Stimulated activated CD4-positive, alpha-beta T cell treated with anti-CD3 and anti-CD28 coated beads, Interleukin-2, amount 100 ng/mL, for 48 hours (primary cell): ENCODE measurements around the gene GFRA3.
A peak's percentile ranks its signal among the peaks of the same experiment; 100 is the strongest.
"Not testable (repeated sequence)": the region's sequence is repeated elsewhere in the genome, so short reads cannot be mapped to it uniquely, and the experiment has no call there.

Experiments
- DNase-seq, 2 donors: peaks; one replicate each; pipeline ENCODE4 v3.0.0-alpha.2; 2020

Gene GFRA3, protein sequence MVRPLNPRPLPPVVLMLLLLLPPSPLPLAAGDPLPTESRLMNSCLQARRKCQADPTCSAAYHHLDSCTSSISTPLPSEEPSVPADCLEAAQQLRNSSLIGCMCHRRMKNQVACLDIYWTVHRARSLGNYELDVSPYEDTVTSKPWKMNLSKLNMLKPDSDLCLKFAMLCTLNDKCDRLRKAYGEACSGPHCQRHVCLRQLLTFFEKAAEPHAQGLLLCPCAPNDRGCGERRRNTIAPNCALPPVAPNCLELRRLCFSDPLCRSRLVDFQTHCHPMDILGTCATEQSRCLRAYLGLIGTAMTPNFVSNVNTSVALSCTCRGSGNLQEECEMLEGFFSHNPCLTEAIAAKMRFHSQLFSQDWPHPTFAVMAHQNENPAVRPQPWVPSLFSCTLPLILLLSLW

DNA sequence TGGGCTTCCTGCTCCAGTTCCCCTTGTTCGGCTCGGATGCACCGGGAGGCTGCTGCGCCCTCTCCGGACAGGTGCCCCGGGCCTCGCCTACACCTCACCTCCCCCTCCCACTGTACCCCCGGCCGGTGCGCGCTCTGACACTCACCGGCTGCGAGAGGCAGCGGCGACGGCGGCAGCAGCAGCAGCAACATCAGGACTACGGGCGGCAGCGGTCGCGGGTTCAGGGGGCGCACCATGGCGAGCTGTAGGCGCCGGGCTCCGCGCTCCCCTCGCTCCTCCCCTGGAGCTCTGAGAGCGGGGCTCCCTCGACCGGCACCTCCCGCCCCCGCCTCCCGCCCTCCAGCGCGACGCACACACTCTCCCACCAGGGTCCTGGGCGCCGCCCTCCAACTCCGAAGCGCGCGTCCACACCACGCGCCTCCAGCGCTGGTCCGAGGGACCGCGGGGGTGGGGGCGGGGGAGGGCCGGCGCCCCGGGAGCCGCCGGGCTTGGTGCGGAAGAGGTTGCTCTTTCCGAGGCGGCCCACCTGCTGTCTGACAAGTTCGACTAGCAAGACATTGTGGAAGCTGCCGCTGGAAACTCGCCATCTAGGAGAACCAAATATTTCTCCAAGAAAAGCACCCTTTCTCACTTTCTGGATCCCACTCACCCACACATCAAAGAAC, at the start of gene GFRA3:
GFRA3 (minus strand) TSS at position 433 of the 665 bp plus-strand sequence; CDS start at position 236, 197 bp downstream.
- DNase-seq: peak in 1 of 2 donors; percentile 3

DNA sequence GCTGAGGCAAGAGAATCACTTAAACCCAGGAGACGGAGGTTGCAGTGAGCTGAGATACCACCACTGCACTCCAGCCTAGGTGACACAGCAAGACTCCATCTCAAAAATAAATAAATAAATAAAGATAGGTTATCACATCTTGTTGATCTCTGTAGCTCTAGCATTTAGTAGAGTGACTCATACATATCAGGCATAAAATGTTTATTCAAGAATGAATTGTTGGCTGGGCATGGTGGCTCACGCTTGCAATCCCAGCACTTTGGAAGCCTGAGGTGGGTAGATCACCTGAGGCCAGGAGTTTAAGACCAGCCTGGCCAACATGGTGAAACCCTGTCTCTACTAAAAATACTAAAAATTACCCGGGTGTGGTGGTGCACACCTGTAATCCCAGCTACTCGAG, 43.8 kb upstream of the GFRA3 start:
- not testable (repeated sequence) for DNase-seq

DNA sequence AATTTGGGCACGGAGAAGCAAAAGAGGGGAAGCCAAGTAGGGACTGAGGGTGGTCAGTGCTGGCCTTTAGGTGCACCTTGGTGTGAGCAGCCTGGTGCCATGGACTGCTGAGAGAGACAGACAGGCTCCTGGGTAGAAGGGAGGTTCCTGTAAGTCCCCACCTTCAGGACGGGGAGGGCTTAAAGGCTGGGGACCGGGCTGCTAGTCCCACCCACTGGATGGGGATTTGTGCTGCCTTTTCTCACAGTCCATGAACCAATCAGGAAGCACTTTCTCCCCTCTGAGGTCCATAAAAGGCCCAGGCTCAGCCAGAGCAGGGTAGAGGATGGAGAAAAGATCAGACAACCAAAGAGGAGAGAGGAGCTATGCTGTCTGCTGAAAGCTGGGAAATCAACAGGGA, 41.9 kb upstream of the GFRA3 start:
- DNase-seq: no peak

DNA sequence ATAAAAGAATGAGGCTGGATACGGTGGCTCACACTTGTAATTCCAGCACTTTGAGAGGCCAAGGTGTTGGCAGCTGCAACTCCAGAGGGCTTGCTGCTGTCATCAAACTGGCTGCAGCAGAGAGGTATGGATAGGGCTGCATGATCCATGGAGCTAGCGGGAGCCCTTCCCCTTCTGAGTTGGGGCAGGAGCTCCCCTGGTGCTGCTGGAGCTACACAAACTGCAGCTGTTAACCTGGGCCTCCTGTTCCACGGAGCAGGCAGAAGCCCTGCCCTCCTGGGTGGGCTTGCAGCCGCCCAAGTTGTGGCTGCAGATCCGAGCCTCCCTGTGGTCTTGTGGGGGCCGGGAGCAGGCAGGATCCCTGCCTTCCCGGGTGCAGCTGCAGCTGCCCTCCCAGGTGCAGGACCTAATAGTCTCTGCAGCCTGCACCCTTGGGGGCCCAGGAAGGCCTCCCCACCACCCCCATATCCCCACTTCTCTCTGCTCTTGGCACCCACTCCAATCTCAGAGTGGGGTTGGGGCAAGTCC, 41.4 kb upstream of the GFRA3 start:
- DNase-seq: no peak

DNA sequence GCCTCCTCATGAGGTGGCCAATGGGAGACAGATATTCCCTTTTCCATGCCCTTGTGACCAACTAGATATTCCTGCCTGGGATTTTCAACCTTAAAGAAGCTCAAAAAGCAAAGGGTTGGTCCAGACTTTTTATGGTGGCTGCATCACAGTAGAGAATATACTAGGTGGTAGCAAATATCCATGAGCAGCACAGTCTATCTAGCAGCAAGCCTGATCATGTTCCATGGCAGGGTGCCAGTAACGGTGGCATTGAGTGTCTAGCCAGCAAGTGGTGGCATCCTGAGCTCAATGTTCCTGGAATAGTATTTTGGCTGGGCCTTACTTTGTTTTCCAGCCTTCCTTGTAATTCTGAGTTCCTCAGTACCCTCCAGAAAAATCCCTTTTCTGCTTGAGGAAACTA, 31.4 kb upstream of the GFRA3 start:
- no peak for DNase-seq

DNA sequence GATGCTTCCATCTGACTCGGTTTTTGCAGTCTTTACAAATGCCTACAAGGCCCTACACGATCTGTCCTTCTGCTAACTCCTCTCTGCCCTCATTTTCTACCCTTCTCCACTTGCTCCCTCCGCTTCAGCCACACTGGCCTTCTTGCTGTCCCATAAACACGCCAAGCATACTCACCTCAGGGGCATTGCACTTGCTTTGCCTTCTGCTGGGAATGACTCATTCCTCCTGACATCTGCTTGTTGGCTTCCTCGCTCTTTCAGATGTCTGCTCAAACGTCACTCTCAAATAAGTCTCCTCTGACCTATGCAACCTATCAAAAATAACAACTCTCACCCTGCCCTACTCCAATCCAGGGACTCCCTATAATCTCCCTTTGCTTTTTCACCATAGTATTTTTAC, 29.0 kb upstream of the GFRA3 start:
- DNase-seq: no peak

DNA sequence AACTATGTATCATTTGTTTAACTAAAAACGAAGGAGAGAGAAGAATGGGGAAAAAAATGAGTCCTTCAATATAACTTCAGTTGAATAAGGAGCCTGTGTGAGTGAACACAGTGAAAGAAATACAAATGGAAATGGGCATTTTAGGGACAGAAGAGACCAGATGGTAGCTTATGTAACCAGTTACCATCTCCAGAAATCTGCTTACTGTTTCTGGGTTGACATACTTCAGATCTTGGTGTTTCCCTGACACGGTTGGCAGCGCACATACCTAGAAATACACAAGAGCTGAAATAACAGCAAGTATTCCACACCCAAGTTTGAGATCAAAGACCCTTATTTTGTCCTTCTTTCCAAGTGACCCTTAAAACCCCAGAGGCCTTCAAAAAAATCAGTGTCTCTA, 14.9 kb upstream of the GFRA3 start:
- no peak for DNase-seq

DNA sequence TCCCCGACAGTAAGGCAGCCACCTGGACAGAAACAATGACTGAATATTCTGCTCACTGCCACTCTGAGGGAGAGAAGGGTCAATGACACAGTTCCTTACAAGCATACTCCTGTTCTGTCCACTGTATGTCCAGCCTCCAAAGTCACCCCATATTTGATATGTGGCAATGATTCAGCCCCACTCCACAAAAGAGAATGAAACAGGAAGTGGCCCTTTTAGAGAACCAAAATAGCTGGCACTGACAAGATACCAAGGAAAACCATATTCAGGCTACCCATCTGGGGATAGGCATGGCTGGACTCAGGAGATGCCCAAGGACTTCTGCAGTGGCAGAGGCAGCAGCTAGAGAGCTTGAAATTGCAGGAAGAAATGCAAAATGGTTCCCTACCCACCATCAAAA, 12.8 kb upstream of the GFRA3 start:
- DNase-seq: no peak

DNA sequence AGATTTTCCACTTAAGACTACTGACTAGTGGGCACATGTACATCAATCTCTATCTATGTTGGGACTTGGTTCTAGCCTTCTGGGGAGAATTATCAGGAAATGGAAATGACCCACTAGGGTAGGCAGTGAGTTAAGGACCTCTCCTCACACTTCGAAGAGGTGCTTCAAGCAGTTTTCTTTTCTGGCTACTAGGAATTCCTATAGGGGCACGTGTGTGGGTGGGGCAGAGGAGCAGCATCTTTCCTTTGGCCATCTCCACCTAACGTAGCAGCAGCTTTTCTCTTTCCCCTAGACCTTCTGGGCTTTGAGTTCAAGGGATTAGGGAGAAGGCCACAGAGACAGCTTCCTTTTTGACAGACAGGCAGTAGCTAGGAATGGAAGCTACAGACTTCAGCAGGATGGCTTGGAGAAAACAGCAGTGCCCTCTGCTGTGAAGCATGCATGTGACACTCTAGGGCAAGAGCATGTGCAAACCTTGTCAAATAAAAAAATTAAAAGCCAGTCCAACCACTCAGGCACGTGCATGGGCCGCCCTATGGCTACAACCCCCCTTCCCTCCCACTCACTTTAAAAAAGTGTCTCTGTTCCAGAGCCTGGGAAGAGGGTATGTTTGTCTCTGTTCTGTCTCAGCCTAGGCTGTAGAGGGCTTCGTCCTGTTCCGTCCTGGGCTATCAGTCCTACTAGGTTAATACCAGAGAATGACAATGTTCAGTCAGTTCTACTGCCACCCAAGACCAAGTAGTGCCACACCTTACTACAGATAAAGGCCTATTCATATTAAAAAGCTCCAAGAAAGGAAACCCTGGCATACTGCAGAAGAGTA, 8.7 kb upstream of the GFRA3 start:
- no peak for DNase-seq

DNA sequence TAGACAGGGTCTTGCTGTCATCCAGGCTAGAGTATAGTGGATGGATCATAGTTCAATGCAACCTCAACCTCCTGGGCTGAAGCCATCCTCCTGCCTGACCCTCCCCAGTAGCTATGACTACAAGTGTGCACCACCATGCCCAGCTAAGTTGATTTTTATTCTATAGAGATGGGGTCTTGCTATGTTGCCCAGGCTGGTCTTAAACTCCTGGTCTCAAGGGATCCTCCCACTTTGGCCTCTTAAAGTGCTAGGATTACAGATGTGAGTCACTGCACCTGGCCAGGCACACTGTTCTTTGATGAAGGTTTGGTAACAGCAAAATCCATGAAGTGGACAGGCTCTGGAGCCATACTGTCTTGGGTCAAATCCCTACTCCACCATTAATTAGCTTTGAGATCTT, 6.5 kb upstream of the GFRA3 start:
- DNase-seq: no peak

DNA sequence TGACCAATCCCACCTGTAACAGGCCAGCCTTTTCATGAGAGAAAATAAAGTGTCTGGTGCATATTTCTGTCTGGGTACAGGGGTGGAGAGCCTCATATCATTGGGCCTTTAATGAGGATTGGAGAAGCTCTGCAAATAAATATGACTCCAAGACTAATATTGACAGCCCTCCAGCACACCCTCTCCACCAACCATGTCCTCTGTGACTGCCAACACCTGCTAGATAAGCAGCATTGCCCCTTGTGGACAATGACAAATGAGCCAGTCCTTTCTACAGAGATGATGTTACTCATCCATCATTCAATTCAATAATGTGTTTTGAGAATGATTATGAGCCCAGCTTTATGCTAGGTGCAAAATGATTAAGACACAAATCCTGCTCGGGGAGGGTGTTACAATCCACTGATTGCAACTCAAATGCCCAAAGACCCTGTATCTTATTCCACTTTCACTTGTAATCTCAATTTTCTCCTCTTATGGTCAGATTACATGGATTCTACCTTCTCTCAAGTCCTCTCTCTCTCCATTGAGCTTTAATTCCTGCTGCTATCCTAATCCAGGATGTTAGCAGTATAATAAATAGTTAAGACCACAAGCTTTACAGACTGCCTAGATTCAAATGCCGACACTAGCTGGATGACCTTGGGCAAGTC, 2.1 kb upstream of the GFRA3 start:
- DNase-seq: no peak

DNA sequence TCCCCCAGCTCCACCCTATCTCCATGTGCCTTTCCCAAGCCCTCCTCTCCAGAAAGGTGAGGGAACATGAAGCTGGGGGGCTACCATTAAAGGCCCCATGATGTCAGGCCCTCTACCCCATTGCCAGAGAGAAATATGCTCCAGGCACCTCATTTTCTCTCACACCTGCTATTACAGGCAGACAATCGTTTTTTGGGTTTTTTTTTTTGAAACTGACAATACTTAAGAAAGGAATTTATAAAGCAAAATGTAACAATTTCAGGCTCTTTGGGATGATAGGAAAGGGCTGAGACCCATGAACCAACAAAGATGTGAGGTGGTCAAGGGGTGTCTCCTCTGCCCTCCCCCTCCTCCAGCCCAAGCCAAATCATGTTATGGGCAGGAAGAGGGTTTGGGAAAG, 1.5 kb upstream of the GFRA3 start:
- no peak for DNase-seq

DNA sequence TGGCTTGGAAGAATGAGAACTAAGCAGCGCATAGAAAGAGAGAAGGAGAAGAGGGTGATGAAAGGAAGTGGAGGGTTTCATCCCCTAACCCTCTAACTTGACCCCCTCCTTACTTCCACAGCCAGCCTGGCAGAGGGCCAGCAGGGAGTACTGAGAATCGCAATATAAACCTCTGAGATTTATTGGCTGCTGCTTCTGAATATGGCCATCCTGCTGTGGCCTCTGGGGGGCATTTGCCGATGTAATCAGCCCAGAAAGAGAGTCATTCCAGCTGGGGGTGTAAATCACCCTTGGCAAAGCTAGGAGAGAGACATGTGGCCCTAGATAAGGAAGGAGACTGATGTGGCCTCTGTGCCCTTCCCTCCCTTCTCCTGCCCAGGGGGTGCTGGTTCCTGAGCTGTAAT, 960 bp upstream of the GFRA3 start:
- DNase-seq: no peak

DNA sequence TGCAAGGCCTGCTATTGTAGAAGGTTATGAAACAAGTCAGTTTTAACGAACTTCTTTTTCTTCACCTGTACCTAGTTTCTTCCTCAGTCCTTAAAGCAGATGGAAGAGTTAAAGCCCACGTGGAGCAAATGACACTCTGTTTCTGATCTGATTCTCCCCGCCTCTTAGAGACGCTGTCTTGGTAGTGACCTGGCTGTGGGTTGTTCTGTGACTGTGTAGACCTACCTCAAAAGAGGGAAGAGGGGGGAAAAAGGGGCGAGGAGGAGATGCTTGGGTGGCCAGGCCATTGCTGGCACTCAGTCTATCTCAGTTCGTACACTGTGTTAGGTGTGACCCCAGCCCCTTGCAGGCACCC, 610 bp downstream of the GFRA3 start:
- DNase-seq: no peak

DNA sequence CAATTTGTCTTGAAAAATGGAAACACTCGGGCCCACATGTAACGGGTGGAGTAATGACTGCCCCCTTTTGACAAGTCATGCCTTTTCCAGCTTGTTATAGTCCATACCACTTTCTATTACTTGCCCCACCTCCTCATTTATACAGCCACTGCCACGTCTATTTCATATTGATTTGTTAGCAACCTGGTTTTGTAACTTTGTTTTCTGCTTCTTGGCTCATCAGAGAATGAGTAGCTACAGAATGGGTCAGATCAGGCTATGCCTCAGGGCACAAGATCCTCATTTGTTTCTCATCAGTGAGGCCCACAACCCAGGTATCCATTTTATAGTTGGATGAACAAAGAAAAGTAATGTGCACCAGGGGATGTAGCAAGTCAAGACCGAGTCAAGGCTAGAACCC, 1.7 kb downstream of the GFRA3 start:
- no peak for DNase-seq

DNA sequence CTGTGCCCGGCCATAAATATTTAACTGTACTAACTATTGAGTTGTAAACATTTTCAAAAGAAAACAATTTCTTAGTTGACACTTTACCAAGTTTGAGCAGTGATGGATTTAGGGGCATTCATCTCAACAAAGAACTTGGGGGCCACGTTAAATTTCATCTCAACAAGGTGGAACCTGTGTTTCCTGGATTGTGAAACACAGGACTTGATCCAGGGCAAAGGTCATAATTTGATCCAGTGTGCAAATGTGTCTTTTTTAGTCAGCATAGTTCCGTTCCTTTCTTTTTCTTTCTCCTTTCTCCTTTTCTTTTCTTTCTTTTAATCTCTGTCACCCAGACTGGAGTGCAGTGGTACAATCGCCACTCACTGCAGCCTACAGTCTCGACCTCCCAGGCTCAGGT, 3.1 kb downstream of the GFRA3 start:
- no peak for DNase-seq

DNA sequence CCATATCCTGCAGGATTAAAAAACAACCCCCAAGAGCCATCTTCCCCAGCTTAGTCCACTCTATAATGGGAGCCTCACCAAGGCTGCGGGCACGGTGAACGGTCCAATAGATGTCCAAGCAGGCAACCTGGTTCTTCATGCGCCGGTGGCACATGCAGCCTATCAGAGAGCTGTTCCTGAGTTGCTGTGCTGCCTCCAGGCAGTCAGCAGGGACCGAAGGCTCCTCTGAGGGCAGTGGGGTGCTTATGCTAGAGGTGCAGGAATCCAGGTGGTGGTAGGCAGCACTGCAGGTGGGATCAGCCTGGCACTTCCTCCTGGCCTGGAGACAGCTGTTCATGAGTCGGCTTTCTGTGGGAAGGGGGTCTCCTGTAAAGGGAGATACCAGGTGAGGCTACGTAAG, 10.2 kb downstream of the GFRA3 start:
- DNase-seq: no peak

DNA sequence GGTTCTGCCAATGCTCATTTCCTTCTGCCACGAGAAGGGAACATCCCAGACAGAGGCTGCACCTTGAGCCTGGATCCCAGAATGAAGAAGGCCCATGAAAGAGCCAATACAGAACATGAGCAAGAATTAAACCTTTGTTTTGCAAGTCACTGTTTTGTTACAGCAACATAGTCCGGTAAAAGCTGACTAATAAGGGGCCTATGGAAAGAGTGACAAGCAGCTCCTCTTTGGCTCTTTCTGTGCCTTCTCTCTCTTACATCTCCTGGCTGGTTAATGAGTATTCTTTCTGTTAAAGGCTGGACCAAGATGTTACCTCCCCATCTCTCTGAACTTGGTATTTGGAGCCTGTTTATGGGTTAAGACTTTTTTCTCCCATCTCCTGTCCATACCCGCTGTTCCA, 10.8 kb downstream of the GFRA3 start:
- DNase-seq: no peak

DNA sequence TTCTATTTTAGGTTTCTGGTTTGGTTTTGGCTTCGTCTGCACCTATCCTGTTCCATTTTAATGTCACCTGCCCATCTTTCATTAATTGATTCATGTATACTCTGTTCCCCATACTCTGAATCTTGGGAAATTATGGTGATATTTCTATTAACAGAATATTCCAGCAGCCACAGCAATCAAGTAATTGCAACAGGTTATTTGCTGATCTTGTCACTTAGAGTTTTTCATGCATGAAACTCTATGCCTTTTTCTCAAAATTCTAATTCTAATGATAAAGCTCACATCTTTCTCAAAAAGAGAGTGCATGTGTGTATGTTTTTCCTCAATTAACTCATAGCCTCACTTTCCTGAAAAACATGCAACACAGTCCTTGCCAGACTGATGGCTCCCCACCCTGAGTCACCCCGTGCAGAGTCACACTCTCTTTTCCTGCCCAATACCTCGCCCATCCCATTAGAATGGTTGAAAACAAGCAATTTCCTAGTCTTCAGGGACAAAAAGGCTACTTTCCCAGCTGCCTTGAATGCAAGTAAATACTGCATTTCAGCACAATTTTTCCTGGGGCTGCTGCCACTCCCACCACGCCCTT, 15.6 kb downstream of the GFRA3 start:
- DNase-seq: no peak

DNA sequence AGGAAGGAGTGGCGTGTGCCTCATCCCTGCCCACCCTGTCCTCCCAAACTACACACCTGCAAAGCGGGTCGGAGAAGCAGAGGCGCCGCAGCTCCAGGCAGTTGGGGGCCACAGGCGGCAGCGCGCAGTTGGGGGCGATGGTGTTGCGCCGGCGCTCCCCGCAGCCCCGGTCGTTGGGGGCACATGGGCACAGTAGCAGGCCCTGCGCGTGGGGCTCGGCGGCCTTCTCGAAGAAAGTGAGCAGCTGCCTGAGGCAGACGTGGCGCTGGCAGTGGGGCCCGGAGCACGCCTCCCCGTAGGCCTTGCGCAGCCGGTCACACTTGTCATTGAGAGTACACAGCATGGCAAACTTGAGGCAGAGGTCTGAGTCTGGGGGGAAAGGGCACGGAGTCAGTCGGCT, 16.8 kb downstream of the GFRA3 start:
- DNase-seq: no peak

DNA sequence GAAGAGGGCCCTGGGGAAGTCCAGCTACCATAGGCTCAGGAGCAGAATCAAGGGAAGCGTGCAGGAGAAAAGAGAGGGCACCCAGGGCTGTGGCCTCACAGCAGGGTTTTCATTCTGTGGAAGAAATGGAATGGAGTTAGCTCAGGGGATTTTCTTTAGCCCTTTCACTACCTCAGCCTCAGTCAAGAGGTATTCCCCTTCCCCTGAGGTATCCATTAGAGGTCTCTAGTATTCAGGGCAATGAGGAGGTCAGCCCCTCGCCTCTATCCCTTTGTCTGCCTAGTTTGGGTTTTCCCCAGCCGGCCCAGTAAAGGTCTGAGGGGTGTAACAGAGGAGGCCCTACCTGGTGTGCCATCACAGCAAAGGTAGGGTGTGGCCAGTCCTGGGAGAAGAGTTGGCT, 21.5 kb downstream of the GFRA3 start:
- no peak for DNase-seq

DNA sequence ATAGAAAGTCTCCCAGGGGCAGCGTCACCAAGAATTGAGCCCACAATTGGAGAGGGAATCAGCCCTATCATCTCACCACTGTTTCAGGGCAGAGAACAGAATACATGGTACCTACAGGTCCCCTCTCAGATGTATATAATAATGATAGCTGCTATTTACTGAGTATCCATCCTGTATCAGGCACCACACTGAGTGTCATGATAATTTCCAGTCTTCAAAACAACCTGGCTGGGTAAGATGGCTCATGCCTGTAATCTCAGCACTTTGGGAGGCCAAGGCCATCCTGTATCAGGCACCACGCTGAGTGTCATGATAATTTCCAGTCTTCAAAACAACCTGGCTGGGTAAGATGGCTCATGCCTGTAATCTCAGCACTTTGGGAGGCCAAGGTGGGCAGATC, 26.6 kb downstream of the GFRA3 start:
- DNase-seq: not testable (repeated sequence)

DNA sequence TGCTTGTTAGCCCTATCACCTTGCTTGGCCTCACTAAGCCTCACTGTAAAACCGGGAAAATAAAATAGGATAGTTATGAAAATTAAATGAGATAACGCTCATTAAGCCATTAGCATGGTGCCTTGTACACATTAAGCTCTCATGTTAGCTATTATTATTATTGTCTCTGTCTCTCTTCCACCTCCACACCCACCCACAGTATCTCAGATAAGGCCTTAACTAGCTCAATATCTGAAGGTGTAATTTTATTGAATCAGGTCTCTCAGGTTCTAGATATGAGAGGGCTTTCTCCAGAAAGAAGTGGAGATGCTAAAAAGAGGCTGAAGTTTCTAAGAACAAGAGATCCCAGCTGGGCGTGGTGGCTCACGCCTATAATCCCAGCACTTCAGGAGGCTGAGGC, 27.6 kb downstream of the GFRA3 start:
- DNase-seq: no peak
